ENCODE data around the gene CRACR2A. TPM values are rescaled to one million over a fixed set of nuclear protein-coding genes. Genes with fewer than 3 reads are reported as not detected.
A peak's percentile ranks its signal among the peaks of the same experiment; 100 is the strongest.

Gene CRACR2A
- total RNA-seq, 1 experiment from 2014 or later, result not detected

DNA sequence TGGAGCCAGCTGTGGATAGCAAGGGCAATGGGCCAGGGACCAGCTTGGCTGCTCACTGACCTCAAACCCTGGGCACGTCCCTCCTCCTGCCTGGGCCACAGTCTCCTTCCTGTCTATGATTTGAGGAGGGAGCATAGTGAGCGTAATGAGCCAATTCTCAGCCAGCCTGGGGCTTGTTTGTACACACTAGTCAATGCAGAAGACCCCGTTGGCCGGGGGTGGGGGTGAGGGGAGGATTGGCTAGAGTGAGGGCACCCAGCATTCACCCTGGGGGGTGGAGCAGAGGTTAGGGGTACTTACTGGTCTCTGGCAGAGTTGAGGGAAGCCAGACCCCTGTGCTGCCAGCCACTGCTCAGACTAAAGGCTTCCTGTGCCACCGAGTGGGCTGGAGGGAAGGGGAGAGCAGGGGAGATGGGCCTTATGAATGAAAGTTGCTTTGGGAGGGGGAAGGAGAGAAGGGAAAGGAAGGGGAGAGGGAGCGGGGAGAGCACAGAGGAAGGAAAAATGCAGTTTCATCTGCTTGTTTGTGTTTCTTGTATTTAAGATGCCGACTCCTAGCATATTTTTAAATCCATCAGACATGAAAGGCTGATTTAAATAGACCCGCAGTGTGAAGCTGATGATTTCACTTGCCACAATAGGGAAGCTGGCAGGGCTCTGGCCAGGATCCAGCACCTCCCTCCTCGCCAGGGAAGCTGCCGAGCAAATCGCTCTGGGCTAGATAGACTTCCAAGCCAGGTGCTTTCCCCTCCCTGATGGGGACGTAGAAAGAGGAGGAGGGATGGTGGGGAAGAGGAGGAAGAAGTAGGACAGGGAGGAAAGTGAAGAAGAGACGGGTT lies 147.9 kb downstream of the CRACR2A start:
- no peak overlapping the region for H3K27ac ChIP-seq (ENCODE audit: low read length)
- TF ChIP-seq, protein P1, sequence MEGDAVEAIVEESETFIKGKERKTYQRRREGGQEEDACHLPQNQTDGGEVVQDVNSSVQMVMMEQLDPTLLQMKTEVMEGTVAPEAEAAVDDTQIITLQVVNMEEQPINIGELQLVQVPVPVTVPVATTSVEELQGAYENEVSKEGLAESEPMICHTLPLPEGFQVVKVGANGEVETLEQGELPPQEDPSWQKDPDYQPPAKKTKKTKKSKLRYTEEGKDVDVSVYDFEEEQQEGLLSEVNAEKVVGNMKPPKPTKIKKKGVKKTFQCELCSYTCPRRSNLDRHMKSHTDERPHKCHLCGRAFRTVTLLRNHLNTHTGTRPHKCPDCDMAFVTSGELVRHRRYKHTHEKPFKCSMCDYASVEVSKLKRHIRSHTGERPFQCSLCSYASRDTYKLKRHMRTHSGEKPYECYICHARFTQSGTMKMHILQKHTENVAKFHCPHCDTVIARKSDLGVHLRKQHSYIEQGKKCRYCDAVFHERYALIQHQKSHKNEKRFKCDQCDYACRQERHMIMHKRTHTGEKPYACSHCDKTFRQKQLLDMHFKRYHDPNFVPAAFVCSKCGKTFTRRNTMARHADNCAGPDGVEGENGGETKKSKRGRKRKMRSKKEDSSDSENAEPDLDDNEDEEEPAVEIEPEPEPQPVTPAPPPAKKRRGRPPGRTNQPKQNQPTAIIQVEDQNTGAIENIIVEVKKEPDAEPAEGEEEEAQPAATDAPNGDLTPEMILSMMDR (conservative IDR thresholded peaks at IDR 0.05; ENCODE audit: low read depth, low read length), result no peak
- TF ChIP-seq EZH2phosphoT487 (IDR thresholded peaks at IDR 0.05; ENCODE audit: borderline replicate concordance, low read length) (no peak), EZH2 (IDR thresholded peaks at IDR 0.05; ENCODE audit: low read length, unreplicated experiment) (no peak)
- H3K4me2 ChIP-seq (ENCODE audit: low read length), result no peak overlapping the region
- CTCF ChIA-PET, result no interaction called here
- H3K9me2 ChIP-seq (replicated peaks; ENCODE audit: low read length), result no peaks in the 10 kb centered on the region
- intact Hi-C loops (cut with micrococcal nuclease), result no loop called here
- no TSS peak for BruUV-seq (replicated peaks)
- no peaks in the 10 kb centered on the region for H3K9me3 ChIP-seq (ENCODE audit: low read length)
- no peak overlapping the region for H3K9ac ChIP-seq (ENCODE audit: low read length)
- no peaks in the 10 kb centered on the region for H3K79me2 ChIP-seq (ENCODE audit: low read length)
- ATAC-seq (no peak), DNase-seq (peak; percentile 53)
- H3F3A ChIP-seq (ENCODE audit: low read length, unreplicated experiment), result no peaks in the 10 kb centered on the region
- H2AFZ ChIP-seq (ENCODE audit: low read length), result no peak overlapping the region
- peaks cover 59% of the 10 kb centered on the region for H3K27me3 ChIP-seq (ENCODE audit: low read length)
- H3K36me3 ChIP-seq (ENCODE audit: low read depth, low read length), result no peaks in the 10 kb centered on the region
- H3K4me1 ChIP-seq (ENCODE audit: insufficient read depth, low read length), result no peaks in the 10 kb centered on the region; the same call in 1 of the 2 replicates
- POLR2A ChIA-PET (ENCODE audit: unreplicated experiment), result no interaction called here
- no peak overlapping the region for H3K4me3 ChIP-seq (ENCODE audit: low read length)
- no peaks in the 10 kb centered on the region for H4K20me1 ChIP-seq (ENCODE audit: low read length)

DNA sequence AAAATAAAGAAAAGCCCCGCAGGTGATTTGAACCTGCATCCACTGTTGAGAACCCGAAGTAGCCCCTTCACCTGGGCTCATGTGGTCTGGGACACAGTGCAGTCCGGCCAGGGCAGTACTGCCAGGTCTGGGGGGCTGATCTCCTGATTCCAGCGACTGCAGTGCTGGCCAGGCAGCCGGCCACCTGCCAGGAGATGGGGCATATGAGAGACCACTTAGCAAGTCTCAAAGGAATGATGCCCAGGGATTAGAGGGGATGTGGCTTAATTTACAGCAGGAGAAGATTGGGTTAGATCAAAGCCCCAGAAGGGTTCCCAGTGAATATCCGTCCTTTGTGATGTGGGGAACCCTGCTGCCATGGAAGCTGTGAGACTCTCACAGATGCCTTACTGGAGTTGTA lies 148.6 kb downstream of the CRACR2A start:
- Histone ChIP-seq H3K9me3 (ENCODE audit: low read length) (no peaks in the 10 kb centered on the region), H3K27me3 (ENCODE audit: low read length) (peaks cover 66% of the 10 kb centered on the region), H3K4me3 (ENCODE audit: low read length) (no peak overlapping the region), H2AFZ (ENCODE audit: low read length) (no peak overlapping the region), H3K4me1 (ENCODE audit: insufficient read depth, low read length) (no peaks in the 10 kb centered on the region; the same call in 1 of the 2 replicates), H4K20me1 (ENCODE audit: low read length) (no peaks in the 10 kb centered on the region), H3K9me2 (replicated peaks; ENCODE audit: low read length) (no peaks in the 10 kb centered on the region), H3F3A (ENCODE audit: low read length, unreplicated experiment) (no peaks in the 10 kb centered on the region), H3K79me2 (ENCODE audit: low read length) (no peaks in the 10 kb centered on the region), H3K27ac (ENCODE audit: low read length) (no peak overlapping the region), H3K9ac (ENCODE audit: low read length) (no peak overlapping the region), H3K4me2 (ENCODE audit: low read length) (no peak overlapping the region), H3K36me3 (ENCODE audit: low read depth, low read length) (no peaks in the 10 kb centered on the region)
- intact Hi-C loops (cut with micrococcal nuclease), result no loop called here
- TF ChIP-seq EZH2 (IDR thresholded peaks at IDR 0.05; ENCODE audit: low read length, unreplicated experiment), result no peak
- TF ChIP-seq, protein P1 (conservative IDR thresholded peaks at IDR 0.05; ENCODE audit: low read depth, low read length), result no peak
- no peak for TF ChIP-seq EZH2phosphoT487 (IDR thresholded peaks at IDR 0.05; ENCODE audit: borderline replicate concordance, low read length)
- ChIA-PET POLR2A (ENCODE audit: unreplicated experiment) (no interaction called here), CTCF (no interaction called here)
- ATAC-seq (no peak), DNase-seq (no peak)
- BruUV-seq (replicated peaks), result no TSS peak

- Histone ChIP-seq H3K9me3 (ENCODE audit: low read length) (no peaks in the 10 kb centered on the region), H3F3A (ENCODE audit: low read length, unreplicated experiment) (no peaks in the 10 kb centered on the region), H3K79me2 (ENCODE audit: low read length) (no peaks in the 10 kb centered on the region), H3K9me2 (replicated peaks; ENCODE audit: low read length) (no peaks in the 10 kb centered on the region), H3K27ac (ENCODE audit: low read length) (no peak overlapping the region), H3K4me2 (ENCODE audit: low read length) (no peak overlapping the region), H2AFZ (ENCODE audit: low read length) (no peak overlapping the region), H3K36me3 (ENCODE audit: low read depth, low read length) (no peaks in the 10 kb centered on the region), H3K4me1 (ENCODE audit: insufficient read depth, low read length) (no peaks in the 10 kb centered on the region; the same call in 1 of the 2 replicates), H4K20me1 (ENCODE audit: low read length) (no peaks in the 10 kb centered on the region), H3K27me3 (ENCODE audit: low read length) (peaks cover 70% of the 10 kb centered on the region), H3K9ac (ENCODE audit: low read length) (no peak overlapping the region), H3K4me3 (ENCODE audit: low read length) (no peak overlapping the region)
- CTCF ChIA-PET, result no interaction called here
- POLR2A ChIA-PET (ENCODE audit: unreplicated experiment), result no interaction called here
- intact Hi-C loops (cut with micrococcal nuclease), result no loop called here
- TF ChIP-seq EZH2phosphoT487 (IDR thresholded peaks at IDR 0.05; ENCODE audit: borderline replicate concordance, low read length), result no peak
- TF ChIP-seq, protein P1 (conservative IDR thresholded peaks at IDR 0.05; ENCODE audit: low read depth, low read length), result no peak
- TF ChIP-seq EZH2 (IDR thresholded peaks at IDR 0.05; ENCODE audit: low read length, unreplicated experiment), result no peak
- no peak for DNase-seq
- BruUV-seq (replicated peaks), result no TSS peak
- ATAC-seq, result no peak
Measured at GRCh38 chr12:3603576-3603975, 149.3 kb downstream of the CRACR2A start.
